GM12801 (cell line): ENCODE data around the gene ANP32D.

Source experiments
- TF ChIP-seq, protein P1 (sequence below): IDR thresholded peaks from one replicate; pipeline ENCODE4 v1.5.1; 2011; ENCODE audit warnings: control low read depth; ENCODE audit not compliant: insufficient read length; ENCODE audit errors: extremely low read depth

Gene ANP32D

DNA sequence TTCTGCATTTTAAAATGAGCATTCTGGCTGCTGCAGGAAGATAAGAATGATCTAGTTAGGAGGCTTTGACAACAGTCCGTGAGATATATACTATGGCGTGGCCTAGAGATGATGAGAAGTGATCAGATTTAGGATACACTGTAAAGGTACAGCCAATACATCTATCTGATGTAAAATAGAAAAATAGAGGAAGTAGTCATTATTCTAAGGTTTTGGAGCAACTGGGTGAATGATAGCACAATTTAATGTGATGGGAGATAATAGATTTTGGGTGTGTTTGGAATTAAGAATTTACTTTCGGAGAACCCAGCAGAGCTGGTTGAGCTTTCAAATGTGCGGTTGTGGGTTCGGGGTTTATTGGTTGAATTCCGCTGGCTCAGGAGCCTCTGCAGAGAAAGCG, at the start of gene ANP32D:
Gene ANP32D, plus strand, starts transcription at position 301 of the 400 bp plus-strand sequence. CDS start 106 bp downstream, outside the sequence.
- TF ChIP-seq, protein P1, sequence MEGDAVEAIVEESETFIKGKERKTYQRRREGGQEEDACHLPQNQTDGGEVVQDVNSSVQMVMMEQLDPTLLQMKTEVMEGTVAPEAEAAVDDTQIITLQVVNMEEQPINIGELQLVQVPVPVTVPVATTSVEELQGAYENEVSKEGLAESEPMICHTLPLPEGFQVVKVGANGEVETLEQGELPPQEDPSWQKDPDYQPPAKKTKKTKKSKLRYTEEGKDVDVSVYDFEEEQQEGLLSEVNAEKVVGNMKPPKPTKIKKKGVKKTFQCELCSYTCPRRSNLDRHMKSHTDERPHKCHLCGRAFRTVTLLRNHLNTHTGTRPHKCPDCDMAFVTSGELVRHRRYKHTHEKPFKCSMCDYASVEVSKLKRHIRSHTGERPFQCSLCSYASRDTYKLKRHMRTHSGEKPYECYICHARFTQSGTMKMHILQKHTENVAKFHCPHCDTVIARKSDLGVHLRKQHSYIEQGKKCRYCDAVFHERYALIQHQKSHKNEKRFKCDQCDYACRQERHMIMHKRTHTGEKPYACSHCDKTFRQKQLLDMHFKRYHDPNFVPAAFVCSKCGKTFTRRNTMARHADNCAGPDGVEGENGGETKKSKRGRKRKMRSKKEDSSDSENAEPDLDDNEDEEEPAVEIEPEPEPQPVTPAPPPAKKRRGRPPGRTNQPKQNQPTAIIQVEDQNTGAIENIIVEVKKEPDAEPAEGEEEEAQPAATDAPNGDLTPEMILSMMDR, result no peak

DNA sequence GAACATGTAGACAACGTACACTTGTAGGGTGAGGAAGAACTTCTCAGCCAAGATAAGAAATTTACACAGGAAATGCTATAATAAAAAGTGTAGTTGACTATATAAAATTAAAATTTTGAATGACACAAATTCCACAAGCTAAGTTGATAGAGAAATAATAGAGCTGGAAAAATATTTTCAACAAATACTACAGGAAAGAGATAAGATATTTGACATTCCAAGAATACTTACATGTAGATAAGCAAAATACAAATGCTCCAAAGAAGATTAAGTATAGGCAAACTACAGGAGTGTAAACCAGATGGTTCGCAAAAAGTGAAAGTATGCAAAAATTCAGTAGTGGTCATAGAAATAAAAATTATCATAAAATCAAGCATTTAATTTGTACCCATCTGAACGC, 49.2 kb upstream of the ANP32D start:
- TF ChIP-seq, protein P1, result no peak

DNA sequence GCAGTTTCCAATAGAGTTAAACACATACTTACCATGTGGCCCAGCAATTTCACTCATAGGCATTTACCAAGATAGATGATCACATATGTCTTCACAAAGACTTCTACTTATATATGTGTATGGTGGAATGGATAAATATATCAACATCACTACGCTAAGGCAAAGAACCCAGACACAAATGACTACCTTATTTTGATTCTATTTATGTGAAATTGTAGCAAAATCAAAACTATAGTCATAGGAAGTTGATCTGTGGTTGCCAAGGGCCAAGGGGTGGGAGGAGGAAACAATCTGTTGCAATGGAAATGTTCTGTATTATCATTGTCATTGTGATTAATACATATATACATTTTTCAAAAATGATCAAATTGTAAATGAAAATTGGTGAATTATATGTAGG, 47.7 kb upstream of the ANP32D start:
- TF ChIP-seq, protein P1, result no peak

DNA sequence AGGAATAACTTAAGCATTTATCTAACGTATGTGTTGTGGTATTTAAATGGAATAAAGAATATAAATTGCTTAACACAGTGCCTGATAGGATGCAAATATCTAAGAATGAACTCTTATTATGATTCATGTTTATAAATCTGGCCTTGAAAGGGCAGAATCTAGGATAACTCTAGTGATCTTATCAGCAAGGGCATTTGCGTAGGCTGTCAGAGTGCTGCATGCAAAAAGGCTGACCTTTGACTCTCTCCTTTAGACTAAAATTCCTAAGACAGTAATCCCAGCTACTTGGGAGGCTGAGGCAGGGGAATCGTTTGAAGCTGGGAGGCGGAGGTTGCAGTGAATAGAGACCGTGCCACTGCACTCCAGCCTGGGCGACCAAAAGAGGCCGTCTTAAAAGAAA, 31.3 kb upstream of the ANP32D start:
- TF ChIP-seq, protein P1, result no peak

DNA sequence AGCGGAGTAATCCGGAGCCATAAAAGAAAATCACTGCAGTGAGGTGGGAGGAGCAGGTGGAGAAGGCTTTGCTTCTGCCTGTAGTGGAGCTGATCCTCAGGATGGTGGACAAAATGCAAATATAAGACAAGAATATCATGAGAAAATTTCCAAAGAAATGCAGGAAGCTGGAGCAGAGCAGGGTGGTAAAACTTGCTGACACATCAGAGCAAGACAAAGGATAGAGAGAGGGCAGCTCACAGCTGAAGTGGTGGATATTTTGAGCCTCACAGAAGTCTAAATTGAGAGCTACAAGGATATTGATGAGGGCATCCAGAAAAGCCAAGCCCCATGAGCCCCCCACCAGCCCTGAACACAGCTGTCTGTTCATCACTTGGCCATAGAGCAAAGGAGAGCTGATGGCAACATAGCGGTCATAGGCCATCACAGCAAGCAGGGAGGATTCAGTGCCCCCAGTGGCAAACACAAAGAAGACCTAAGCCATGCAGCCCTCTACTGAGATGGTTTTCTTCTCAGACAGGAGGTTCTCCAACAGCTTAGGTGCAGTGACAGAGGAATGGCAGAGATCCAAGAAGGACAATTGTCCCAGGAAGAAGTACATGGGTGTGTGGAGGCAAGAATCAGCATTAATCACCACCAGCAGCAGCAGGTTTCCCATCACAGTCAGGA, 30.0 kb upstream of the ANP32D start:
- TF ChIP-seq, protein P1, result no peak

DNA sequence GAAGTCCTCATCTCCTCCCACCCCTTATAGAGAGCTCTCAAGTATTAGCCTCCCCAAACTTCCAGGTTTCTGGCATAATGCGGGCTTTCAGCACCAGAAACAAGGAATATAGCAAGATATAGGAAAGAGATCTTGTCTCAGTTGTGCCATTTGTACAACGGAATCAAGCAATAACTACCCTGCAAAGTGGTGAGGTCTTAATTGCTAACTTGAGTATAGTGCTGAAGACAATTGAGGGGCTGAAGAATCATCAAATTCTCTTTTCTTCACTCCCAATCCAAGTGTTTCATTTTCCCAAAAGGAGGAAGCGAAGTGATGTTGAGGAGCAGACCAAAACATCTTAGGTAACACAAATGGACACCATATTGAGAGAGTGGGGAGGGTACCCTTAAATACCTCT, 26.8 kb upstream of the ANP32D start:
- TF ChIP-seq, protein P1, result no peak

DNA sequence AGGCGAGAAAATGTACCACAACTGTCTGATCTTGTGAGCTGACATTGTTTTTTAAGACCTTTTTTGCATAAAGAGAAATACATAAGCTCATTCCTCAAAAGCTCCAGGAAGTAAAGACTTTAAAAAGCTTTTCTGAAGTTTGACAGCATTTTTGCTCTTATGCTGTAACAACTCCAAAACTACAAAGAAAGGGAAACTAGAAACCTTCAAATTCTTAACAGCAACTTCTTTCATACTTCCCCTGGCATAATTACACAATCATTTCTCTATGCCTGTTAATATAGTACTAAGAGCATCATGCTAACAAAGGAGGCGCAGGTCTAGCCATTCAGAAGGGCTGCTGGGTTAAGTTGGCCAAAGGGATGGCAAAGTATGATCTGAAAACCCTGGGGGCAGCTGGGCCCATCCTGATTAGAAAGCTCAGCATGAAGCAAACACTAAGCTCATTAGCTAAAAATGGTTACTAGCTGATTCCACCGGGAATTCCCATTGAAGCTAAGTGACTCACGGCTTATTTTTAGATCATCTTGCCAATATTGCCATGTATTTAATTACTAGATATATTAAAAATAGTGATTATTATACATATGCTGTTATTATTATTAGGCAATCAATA, 26.1 kb upstream of the ANP32D start:
- TF ChIP-seq, protein P1, result no peak
